ENCODE measurements around the gene TSKS. TPM values are rescaled to one million over a fixed set of nuclear protein-coding genes. Genes with fewer than 3 reads are reported as not detected.
"Not testable (repeated sequence)": the region's sequence is repeated elsewhere in the genome, so short reads cannot be mapped to it uniquely, and the experiment has no call there.

The TSKS gene
- total RNA-seq, 6 donors from 2014 or later = 0.15 to 0.91 (median 0.37) TPM; not detected in 3

DNA sequence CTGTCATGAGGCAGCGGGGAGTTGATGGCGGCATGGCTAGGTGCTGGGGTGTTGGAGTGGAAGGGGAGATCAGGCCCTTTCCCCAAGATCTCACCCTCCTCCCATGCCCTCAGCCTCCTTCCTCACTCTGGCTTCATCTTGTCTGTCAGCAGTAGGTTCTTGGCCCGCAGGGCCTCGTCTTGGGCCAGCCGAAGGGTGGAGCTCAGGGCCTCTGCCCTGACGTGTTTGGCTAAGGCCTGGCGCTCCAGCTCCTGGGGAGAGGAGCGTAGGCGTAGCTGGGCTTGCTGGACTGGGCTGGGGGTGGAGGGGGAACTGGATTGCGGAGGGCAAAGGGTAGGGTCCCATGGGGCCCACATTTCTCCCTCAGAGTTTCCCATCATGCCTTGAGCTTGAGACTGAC is 23.2 kb downstream of the TSKS start:
- ATAC-seq (ENCODE audit: low FRiP score in 2 of 2) = no peak
- Histone ChIP-seq H3K9me3 (no peaks in the 10 kb centered on the region), H3K27ac (no peak overlapping the region), H3K27me3 (no peaks in the 10 kb centered on the region), H3K36me3 (no peaks in the 10 kb centered on the region), H3K4me1 (no peaks in the 10 kb centered on the region), H3K4me3 (no peak overlapping the region)
- DNase-seq = no peak
- no peak for TF ChIP-seq POLR2A (IDR thresholded peaks at IDR 0.05)
- no peak for TF ChIP-seq POLR2AphosphoS5 (IDR thresholded peaks at IDR 0.05)
- no peak for TF ChIP-seq EP300 (IDR thresholded peaks at IDR 0.05)
- no peak for TF ChIP-seq CTCF (IDR thresholded peaks at IDR 0.05)
- WGBS, 2 donors = 92 to 93% methylated on average over 9 to 10 of the region's 10 CpGs

- Histone ChIP-seq H3K4me1 (no peaks in the 10 kb centered on the region), H3K9me3 (no peaks in the 10 kb centered on the region), H3K4me3 (no peak overlapping the region), H3K27ac (no peak overlapping the region), H3K27me3 (no peaks in the 10 kb centered on the region), H3K36me3 (no peaks in the 10 kb centered on the region)
- WGBS, 2 donors = 75 to 87% methylated on average over 1 of the region's 1 CpG
- no peak for TF ChIP-seq CTCF (IDR thresholded peaks at IDR 0.05)
- TF ChIP-seq POLR2A (IDR thresholded peaks at IDR 0.05) = no peak
- no peak for TF ChIP-seq POLR2AphosphoS5 (IDR thresholded peaks at IDR 0.05)
- TF ChIP-seq EP300 (IDR thresholded peaks at IDR 0.05) = no peak
- no peak for DNase-seq
- ATAC-seq (ENCODE audit: low FRiP score in 2 of 2) = no peak
These were observed 24.0 kb downstream of the TSKS start for GRCh38 chr19:49739098-49739497.

DNA sequence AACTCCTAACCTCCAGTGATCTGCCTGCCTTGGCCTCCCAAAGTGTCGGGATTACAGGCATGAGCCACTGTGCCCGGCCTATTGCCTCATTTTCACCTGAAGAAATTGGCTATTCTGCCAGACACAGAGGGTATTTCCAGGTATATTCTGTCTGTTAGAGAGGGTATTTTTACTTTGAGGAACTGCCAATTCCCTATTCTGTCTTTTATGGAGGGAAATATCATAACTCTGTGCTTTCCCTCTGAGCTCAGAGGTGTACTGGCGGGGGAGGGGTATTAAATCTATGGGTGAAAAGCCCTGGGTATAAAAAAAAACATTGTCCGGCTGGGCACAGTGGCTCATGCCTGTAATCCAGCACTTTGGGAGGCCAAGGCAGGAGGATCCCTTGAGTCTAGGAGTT is 24.8 kb downstream of the TSKS start:
- Histone ChIP-seq H3K27ac (no peak overlapping the region), H3K36me3 (no peaks in the 10 kb centered on the region), H3K9me3 (no peaks in the 10 kb centered on the region), H3K27me3 (no peaks in the 10 kb centered on the region), H3K4me1 (no peaks in the 10 kb centered on the region), H3K4me3 (no peak overlapping the region)
- WGBS, 2 donors = 88 to 89% methylated on average over 4 of the region's 4 CpGs
- TF ChIP-seq CTCF (IDR thresholded peaks at IDR 0.05) = no peak
- no peak for TF ChIP-seq EP300 (IDR thresholded peaks at IDR 0.05)
- no peak for TF ChIP-seq POLR2A (IDR thresholded peaks at IDR 0.05)
- no peak for TF ChIP-seq POLR2AphosphoS5 (IDR thresholded peaks at IDR 0.05)
- DNase-seq (no peak), ATAC-seq (ENCODE audit: low FRiP score in 2 of 2) (no peak)

DNA sequence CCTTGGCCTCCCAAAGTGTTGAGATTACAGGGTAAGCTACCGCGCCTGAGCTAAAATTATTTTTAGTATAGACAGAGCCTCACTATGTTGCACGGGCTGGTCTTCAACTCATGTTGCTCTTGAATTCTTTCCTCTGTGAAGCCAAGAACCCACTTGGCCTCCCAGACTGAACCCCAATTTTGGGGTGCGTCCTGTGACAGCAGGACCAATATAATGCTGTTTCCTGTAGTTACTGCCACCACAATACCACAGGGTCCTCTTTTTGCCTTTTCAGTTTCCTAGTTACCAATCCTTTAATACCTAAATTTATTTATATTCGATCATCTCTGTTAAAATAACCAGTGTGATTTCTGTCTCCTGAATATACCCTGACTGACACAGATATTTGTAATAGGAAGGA is 32.9 kb downstream of the TSKS start:
- no peak overlapping the region for H3K27ac ChIP-seq
- no peak for ATAC-seq (ENCODE audit: low FRiP score in 2 of 2)
- H3K36me3 ChIP-seq = no peaks in the 10 kb centered on the region
- TF ChIP-seq POLR2A (IDR thresholded peaks at IDR 0.05) = no peak
- TF ChIP-seq EP300 (IDR thresholded peaks at IDR 0.05) = no peak
- no peak overlapping the region for H3K4me3 ChIP-seq
- no peaks in the 10 kb centered on the region for H3K27me3 ChIP-seq
- H3K9me3 ChIP-seq = no peaks in the 10 kb centered on the region
- DNase-seq = no peak
- 62 to 75% methylated on average over 5 of the region's 5 CpGs for WGBS, 2 donors
- H3K4me1 ChIP-seq = no peaks in the 10 kb centered on the region

DNA sequence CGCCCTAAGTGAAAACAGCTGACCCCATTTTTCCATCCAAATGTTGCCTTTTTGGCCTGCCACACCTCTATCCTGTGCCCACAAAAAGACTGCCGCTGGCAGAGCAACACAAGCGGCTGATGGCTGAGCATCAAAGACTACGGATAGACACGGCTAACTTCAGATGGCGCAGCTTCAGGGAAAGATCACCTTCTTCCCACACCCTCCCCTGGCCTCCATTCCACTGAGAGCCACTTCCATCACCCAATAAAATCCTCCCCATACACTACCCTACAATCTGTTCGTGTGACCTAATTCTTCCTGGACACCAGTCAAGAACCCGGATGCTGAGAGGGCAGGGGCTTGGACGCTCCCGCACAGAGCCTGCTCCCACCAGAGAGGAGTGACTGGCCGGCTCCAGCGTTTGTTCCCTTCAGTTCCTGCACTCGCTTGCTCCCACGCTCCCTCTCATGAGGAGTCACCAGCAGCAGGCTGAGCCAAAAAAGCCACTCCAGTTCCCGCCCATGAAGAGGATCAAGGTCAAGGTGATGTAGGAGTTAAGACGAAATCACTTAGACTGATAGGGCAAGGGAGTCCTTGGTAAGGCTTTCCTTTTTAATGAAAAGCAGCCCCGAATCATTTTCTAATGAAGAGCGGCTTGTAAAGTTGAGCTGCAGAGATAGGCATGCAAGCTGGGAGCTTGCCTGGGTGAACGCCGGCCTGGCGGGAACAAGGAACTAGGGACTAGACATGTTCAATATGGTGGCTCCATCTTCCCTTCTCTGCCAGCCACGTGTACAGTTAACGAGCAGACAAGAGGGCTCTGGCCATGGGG is 35.7 kb downstream of the TSKS start:
- Histone ChIP-seq H3K36me3 (no peaks in the 10 kb centered on the region), H3K27me3 (no peaks in the 10 kb centered on the region), H3K4me3 (no peak overlapping the region), H3K27ac (peak overlapping the region in 3 of 4 donors; percentile 18 to 43 (median 40)), H3K4me1 (no peaks in the 10 kb centered on the region), H3K9me3 (no peaks in the 10 kb centered on the region)
- DNase-seq = no peak
- WGBS, 2 donors = 61 to 71% methylated on average over 23 of the region's 23 CpGs
- no peak for TF ChIP-seq CTCF (IDR thresholded peaks at IDR 0.05)
- no peak for TF ChIP-seq POLR2A (IDR thresholded peaks at IDR 0.05)
- no peak for TF ChIP-seq POLR2AphosphoS5 (IDR thresholded peaks at IDR 0.05)
- ATAC-seq (ENCODE audit: low FRiP score in 2 of 2) = peak in 1 of 2 donors; percentile 85

DNA sequence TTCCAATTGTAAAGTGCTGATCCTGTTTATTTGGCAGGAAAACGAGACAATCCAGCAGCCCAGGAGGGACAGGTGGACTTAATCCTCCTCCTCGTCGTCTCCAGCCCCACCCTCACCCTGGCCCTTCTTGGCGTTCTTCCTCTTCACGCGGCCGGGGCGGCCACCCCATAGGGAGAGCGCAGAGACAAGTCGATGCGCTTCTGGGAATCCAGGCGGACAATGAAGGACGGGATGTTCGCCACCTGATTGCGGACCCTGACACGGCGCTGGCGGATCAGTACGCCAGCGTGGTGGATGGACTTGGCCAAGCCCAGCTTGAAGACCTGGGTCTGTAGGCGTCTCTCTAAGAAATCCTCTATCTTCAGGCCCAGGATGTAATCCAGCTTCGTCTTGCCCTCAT is 43.7 kb downstream of the TSKS start:
- not testable (repeated sequence) for H3K4me3 ChIP-seq; H3K27me3 ChIP-seq; ATAC-seq (ENCODE audit: low FRiP score in 2 of 2); H3K36me3 ChIP-seq; H3K4me1 ChIP-seq; H3K27ac ChIP-seq; H3K9me3 ChIP-seq
- peak in 1 of 2 donors; percentile 83 for DNase-seq
- 85 to 89% methylated on average over 22 of the region's 22 CpGs for WGBS, 2 donors

All from upper lobe of left lung (tissue), 6 donors.